GM18873 (cell line): Measurements from ENCODE around the gene MIS18BP1.

Experiments used
- ATAC-seq: cut with Tn5 transposase; IDR thresholded peaks from one replicate; pipeline ENCODE4 v1.9.1; 2021; ENCODE audit warnings: mild to moderate bottlenecking, moderate library complexity, moderate number of reproducible peaks; ENCODE audit not compliant: unreplicated experiment, low FRiP score

Gene MIS18BP1

DNA sequence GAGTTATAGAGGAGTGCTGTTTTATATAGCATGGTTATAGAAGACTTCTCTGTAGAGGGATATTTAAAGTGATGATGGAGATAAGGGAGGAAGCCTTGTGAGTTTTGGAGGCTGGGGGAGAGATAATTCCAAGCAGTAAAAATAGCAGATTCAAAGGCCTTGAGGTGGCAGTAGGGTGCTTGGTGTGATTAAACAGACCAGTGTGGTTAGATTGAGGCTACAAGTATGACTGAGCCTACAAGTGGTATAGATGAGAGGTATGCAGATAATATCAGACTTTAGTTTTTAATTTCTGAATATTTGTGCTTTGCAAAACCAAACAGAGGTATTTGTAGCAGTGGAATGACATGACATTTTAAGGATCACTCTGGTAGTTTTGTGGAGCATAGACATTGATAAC lies 96.9 kb downstream of the MIS18BP1 start:
- peak; percentile 58 for ATAC-seq
